HCT116 (cell line): ENCODE data around the gene JAG1. TPM values are rescaled to one million over a fixed set of nuclear protein-coding genes. Genes with fewer than 3 reads are reported as not detected.

ENCODE experiments used
- ATAC-seq: fragments of 200-7000 bp; cut with Tn5 transposase; 2 replicates; pipeline ENCODE4 v1.9.1; 2020; ENCODE audit warnings: mild to moderate bottlenecking, moderate library complexity
- BruUV-seq: library from RNA; stranded (reverse); fragments of 400-500 nt; replicated peaks from 2 replicates; lab custom pipeline; 2021; lab: Mats Ljungman, UMichigan
- CTCF ChIA-PET: fragments of 300-600 bp; sonication (Branson Sonifier 250); formaldehyde crosslinking; loops from one replicate; lab custom pipeline; 2021; ENCODE audit warnings: antibody characterized with exemption; lab: Charles Lee
- POLR2A ChIA-PET: fragments of 300-600, 350-600 bp; sonication (Branson Sonifier 250); formaldehyde crosslinking; loops from one replicate; lab custom pipeline; 2021; ENCODE audit warnings: antibody characterized with exemption; lab: Charles Lee
- RAD21 ChIA-PET, 2 experiments: fragments of 300-600 bp; sonication (Branson Sonifier 250); formaldehyde crosslinking; loops; one replicate each; lab custom pipeline; 2023; ENCODE audit warnings: low total read pairs in 2 of 2; ENCODE audit not compliant: uncharacterized antibody in 2 of 2, unreplicated experiment in 2 of 2, low non-redundant PET in 1 of 2; lab: Charles Lee
- DNase-seq: peaks from one replicate; pipeline ENCODE4 v3.0.0-alpha.2; 2010; ENCODE audit warnings: low read depth, low spot score
- H2AFZ ChIP-seq: fragments of 200-600 bp; shearing (Covaris generic), sonication (generic); 2 replicates; pipeline ENCODE4 v1.6.1; 2017; ENCODE audit warnings: low read depth, mixed run types, mixed read lengths, antibody characterized with exemption, low read length; ENCODE audit not compliant: poor library complexity, severe bottlenecking
- H3K27ac ChIP-seq: 2 replicates; pipeline ENCODE4 v1.5.1; 2012; ENCODE audit warnings: low read depth, low read length
- H3K27me3 ChIP-seq: fragments of 200-600 bp; sonication (generic); 2 replicates; pipeline ENCODE4 v1.6.1; 2016; ENCODE audit warnings: mixed run types, low read length, mixed read lengths; ENCODE audit not compliant: insufficient read depth
- H3K36me3 ChIP-seq, 2 experiments: fragments of 200-500 bp in 1 of 2; fragments of 200-600 bp in 1 of 2; sonication (Bioruptor generic) in 1 of 2; sonication (generic) in 1 of 2; 2 replicates each; pipeline versions ENCODE4 v1.5.1 to v1.6.1; 2014 to 2016; ENCODE audit warnings: low read length in 2 of 2, inconsistent platforms in 1 of 2, mixed read lengths in 1 of 2, mixed run types in 1 of 2; ENCODE audit not compliant: insufficient read depth in 2 of 2, control insufficient read depth in 1 of 2
- H3K4me1 ChIP-seq, 2 experiments: fragments of 200-600 bp in 1 of 2; sonication (generic) in 1 of 2; 2 replicates each; pipeline versions ENCODE4 v1.5.1 to v1.6.1; 2012 to 2017; ENCODE audit warnings: low read length in 2 of 2, inconsistent platforms in 1 of 2, mild to moderate bottlenecking in 1 of 2, mixed read lengths in 1 of 2, mixed run types in 1 of 2, moderate library complexity in 1 of 2; ENCODE audit not compliant: insufficient read depth in 2 of 2, control insufficient read depth in 1 of 2
- H3K4me2 ChIP-seq: fragments of 200-600 bp; sonication (generic); 2 replicates; pipeline ENCODE4 v1.6.1; 2017; ENCODE audit warnings: mixed run types, low read length, mixed read lengths
- H3K4me3 ChIP-seq, 2 experiments: fragments of 200-600 bp in 1 of 2; sonication (generic) in 1 of 2; replicated peaks in 1 of 2; 2 replicates each; pipeline ENCODE4 v1.5.1; 2011 to 2016; ENCODE audit warnings: low read length in 2 of 2, control low read depth in 1 of 2, low read depth in 1 of 2, mild to moderate bottlenecking in 1 of 2, mixed read lengths in 1 of 2, mixed run types in 1 of 2
- H3K79me2 ChIP-seq: fragments of 200-600 bp; sonication (generic); 2 replicates; pipeline ENCODE4 v1.6.1; 2017; ENCODE audit warnings: mild to moderate bottlenecking, mixed run types, low read length, moderate library complexity, mixed read lengths; ENCODE audit not compliant: insufficient read depth
- H3K9ac ChIP-seq: fragments of 200-600 bp; sonication (generic); 2 replicates; pipeline ENCODE4 v1.6.1; 2016; ENCODE audit warnings: low read length, mixed read lengths
- H3K9me2 ChIP-seq: fragments of 200-600 bp; sonication (generic), shearing (Covaris generic); 2 replicates; pipeline ENCODE4 v1.6.1; 2017; ENCODE audit warnings: mixed run types, mild to moderate bottlenecking, moderate library complexity; ENCODE audit not compliant: insufficient read depth
- H3K9me3 ChIP-seq, 2 experiments: fragments of 200-500 bp in 1 of 2; fragments of 200-600 bp in 1 of 2; sonication (Bioruptor generic) in 1 of 2; sonication (generic) in 1 of 2; 2 replicates each; pipeline ENCODE4 v1.6.1; 2014 to 2017; ENCODE audit warnings: low read length in 2 of 2, mixed read lengths in 2 of 2, inconsistent platforms in 1 of 2, low read depth in 1 of 2, mild to moderate bottlenecking in 1 of 2, mixed run types in 1 of 2, moderate library complexity in 1 of 2; ENCODE audit not compliant: control insufficient read depth in 1 of 2, insufficient read depth in 1 of 2
- H4K20me1 ChIP-seq: fragments of 200-600 bp; sonication (generic), shearing (Covaris generic); 2 replicates; pipeline ENCODE4 v1.6.1; 2017; ENCODE audit warnings: mixed run types, mild to moderate bottlenecking, moderate library complexity; ENCODE audit not compliant: insufficient read depth
- CBX3 ChIP-seq: IDR thresholded peaks from 2 replicates; pipeline ENCODE4 v1.6.1; 2012; ENCODE audit warnings: low read depth
- CEBPB ChIP-seq: IDR thresholded peaks from 2 replicates; pipeline ENCODE4 v1.6.1; 2012; ENCODE audit warnings: low read depth
- ELF1 ChIP-seq: IDR thresholded peaks from 2 replicates; pipeline ENCODE4 v1.6.1; 2012; ENCODE audit warnings: low read depth, borderline replicate concordance
- EZH2 ChIP-seq: fragments of 200-600 bp; sonication (generic); IDR thresholded peaks from 2 replicates; pipeline ENCODE4 v1.6.1; 2017; ENCODE audit warnings: antibody characterized with exemption, mixed run types
- EZH2phosphoT487 ChIP-seq: fragments of 200-600 bp; IDR thresholded peaks from 2 replicates; pipeline ENCODE4 v1.6.1; 2018; ENCODE audit warnings: antibody characterized with exemption, borderline replicate concordance
- JUND ChIP-seq: IDR thresholded peaks from 2 replicates; pipeline ENCODE4 v1.6.1; 2012
- MAX ChIP-seq: IDR thresholded peaks from 2 replicates; pipeline ENCODE4 v1.6.1; 2012
- POLR2AphosphoS5 ChIP-seq: IDR thresholded peaks from 2 replicates; pipeline ENCODE4 v1.6.1; 2011; ENCODE audit warnings: mild to moderate bottlenecking, low read depth, low read length, moderate library complexity
- RAD21 ChIP-seq: IDR thresholded peaks from 2 replicates; pipeline ENCODE4 v1.6.1; 2012; ENCODE audit warnings: low read depth, mild to moderate bottlenecking
- REST ChIP-seq: IDR thresholded peaks from 2 replicates; pipeline ENCODE4 v1.6.1; 2012; ENCODE audit warnings: low read depth
- SIN3A ChIP-seq: IDR thresholded peaks from 2 replicates; pipeline ENCODE4 v1.6.1; 2012; ENCODE audit warnings: low read depth
- SP1 ChIP-seq: IDR thresholded peaks from 2 replicates; pipeline ENCODE4 v1.6.1; 2012; ENCODE audit warnings: low read depth
- SRF ChIP-seq: IDR thresholded peaks from 2 replicates; pipeline ENCODE4 v1.6.1; 2012; ENCODE audit warnings: low read depth
- TCF7L2 ChIP-seq: IDR thresholded peaks from 2 replicates; pipeline ENCODE4 v1.7.0; 2011; ENCODE audit warnings: borderline replicate concordance, inconsistent platforms; ENCODE audit not compliant: insufficient read depth, insufficient read length; ENCODE audit errors: extremely low read depth
- YY1 ChIP-seq: IDR thresholded peaks from 2 replicates; pipeline ENCODE4 v1.6.1; 2011; ENCODE audit warnings: low read length, low read depth, moderate library complexity, mild to moderate bottlenecking; ENCODE audit not compliant: insufficient replicate concordance; ENCODE audit errors: extremely low read depth
- ZBTB33 ChIP-seq: IDR thresholded peaks from 2 replicates; pipeline ENCODE4 v1.6.1; 2011; ENCODE audit warnings: mild to moderate bottlenecking, low read length, moderate library complexity; ENCODE audit not compliant: insufficient replicate concordance; ENCODE audit errors: extremely low read depth
- ZFX ChIP-seq: fragments of 450-650 bp; IDR thresholded peaks from 2 replicates; pipeline ENCODE4 v1.6.1; 2017
- intact Hi-C: fragments of 100-400 bp; cut with micrococcal nuclease; formaldehyde crosslinking; loops from 2 replicates; pipeline ENCODE4 v1.10.0; 2022
- total RNA-seq: library from RNA; stranded (reverse); gene quantifications from one replicate; pipeline ENCODE4 v1.2.1, GENCODE V29; 2021; ENCODE audit not compliant: unreplicated experiment

JAG1 gene
- total RNA-seq, 1 experiment from 2014 or later, result 31.9 TPM

- Histone ChIP-seq H3K9me2 (no peaks in the 10 kb centered on the region), H3K79me2 (no peaks in the 10 kb centered on the region), H3K4me3 (no peak overlapping the region), H2AFZ (no peak overlapping the region), H4K20me1 (no peaks in the 10 kb centered on the region), H3K9ac (no peak overlapping the region), H3K4me1 (no peaks in the 10 kb centered on the region), H3K27me3 (no peaks in the 10 kb centered on the region), H3K4me2 (no peak overlapping the region), H3K9me3 (no peaks in the 10 kb centered on the region), H3K27ac (no peak overlapping the region), H3K36me3 (no peaks in the 10 kb centered on the region)
- ATAC-seq (no peak), DNase-seq (no peak)
- ChIA-PET CTCF (no interaction called here), RAD21 (no interaction called here), POLR2A (no interaction called here)
- TF ChIP-seq TCF7L2 (no peak), SIN3A (no peak), RAD21 (no peak), ELF1 (no peak), EZH2 (no peak), YY1 (no peak), EZH2phosphoT487 (no peak), ZFX (no peak), MAX (no peak), ZBTB33 (no peak), CBX3 (no peak), POLR2AphosphoS5 (no peak), SRF (no peak), CEBPB (no peak), REST (no peak), JUND (no peak), SP1 (no peak)
- BruUV-seq, result no TSS peak
- intact Hi-C loops, result no loop called here
Measured at GRCh38 chr20:10632721-10633509, 40.9 kb downstream of the JAG1 start.
